GM23338 (cell line): ENCODE data around the gene CD9. TPM values are rescaled to one million over a fixed set of nuclear protein-coding genes. Genes with fewer than 3 reads are reported as not detected.

Experiments
- ATAC-seq: fragments of 200-7000 bp; cut with Tn5 transposase; 3 replicates; pipeline ENCODE4 v1.9.1; 2020
- DNase-seq: peaks from one replicate; pipeline ENCODE4 v3.0.0-alpha.2; 2015; ENCODE audit warnings: low spot score
- H2AFZ ChIP-seq: fragments of 200-600 bp; sonication (generic); 2 replicates; pipeline ENCODE4 v1.8.0; 2016; ENCODE audit warnings: antibody characterized with exemption, mild to moderate bottlenecking, moderate library complexity
- H3F3A ChIP-seq: fragments of 200-600 bp; sonication (generic); replicated peaks from 2 replicates; pipeline ENCODE4 v1.8.0; 2017; ENCODE audit warnings: antibody characterized with exemption, mixed run types, low read depth
- H3K27ac ChIP-seq: fragments of 200-600 bp; sonication (generic); 2 replicates; pipeline ENCODE4 v1.6.1; 2016; ENCODE audit warnings: low read depth
- H3K27me3 ChIP-seq: fragments of 200-600 bp; sonication (generic); 2 replicates; pipeline ENCODE4 v1.8.0; 2016; ENCODE audit warnings: mild to moderate bottlenecking, mixed run types, moderate library complexity; ENCODE audit not compliant: insufficient read depth
- H3K36me3 ChIP-seq: fragments of 200-600 bp; sonication (generic); 2 replicates; pipeline ENCODE4 v1.8.0; 2016; ENCODE audit warnings: mild to moderate bottlenecking; ENCODE audit not compliant: insufficient read depth
- H3K4me1 ChIP-seq: fragments of 200-600 bp; sonication (generic); 2 replicates; pipeline ENCODE4 v1.8.0; 2016; ENCODE audit warnings: mild to moderate bottlenecking, moderate library complexity; ENCODE audit not compliant: insufficient read depth
- H3K4me2 ChIP-seq: fragments of 200-600 bp; sonication (generic); 2 replicates; pipeline ENCODE4 v1.7.1; 2017; ENCODE audit warnings: mixed run types
- H3K4me3 ChIP-seq: fragments of 200-600 bp; sonication (generic); 2 replicates; pipeline ENCODE4 v1.6.1; 2016; ENCODE audit warnings: mixed run types
- H3K79me2 ChIP-seq: fragments of 200-600 bp; sonication (generic); replicated peaks from 2 replicates; pipeline ENCODE4 v1.8.0; 2017; ENCODE audit warnings: mild to moderate bottlenecking; ENCODE audit not compliant: insufficient read depth
- H3K9me2 ChIP-seq: fragments of 200-600 bp; sonication (generic); 2 replicates; pipeline ENCODE4 v1.8.0; 2017; ENCODE audit not compliant: insufficient read depth
- H4K20me1 ChIP-seq: fragments of 200-600 bp; sonication (generic); replicated peaks from 2 replicates; pipeline ENCODE4 v1.8.0; 2017; ENCODE audit warnings: mild to moderate bottlenecking; ENCODE audit not compliant: insufficient read depth
- H3K27ac Mint-ChIP-seq: 2 replicates; pipeline ENCODE4 v1.8.0; 2020; ENCODE audit warnings: inconsistent platforms, mild to moderate bottlenecking, moderate library complexity, mixed read lengths
- H3K27me3 Mint-ChIP-seq: 3 replicates; pipeline ENCODE4 v1.8.0; 2022; ENCODE audit warnings: low read depth, mild to moderate bottlenecking, moderate library complexity, mixed read lengths, inconsistent platforms; ENCODE audit not compliant: insufficient read depth, poor library complexity
- H3K36me3 Mint-ChIP-seq: 3 replicates; pipeline ENCODE4 v1.8.0; 2021; ENCODE audit warnings: low read depth, mild to moderate bottlenecking, inconsistent platforms, moderate library complexity, mixed read lengths
- H3K4me1 Mint-ChIP-seq: 3 replicates; pipeline ENCODE4 v1.8.0; 2020; ENCODE audit warnings: mild to moderate bottlenecking, inconsistent platforms, mixed read lengths
- H3K4me3 Mint-ChIP-seq: 3 replicates; pipeline ENCODE4 v1.8.0; 2021; ENCODE audit warnings: moderate library complexity, mild to moderate bottlenecking, inconsistent platforms, mixed read lengths
- H3K9me3 Mint-ChIP-seq: 3 replicates; pipeline ENCODE4 v1.8.0; 2020; ENCODE audit warnings: moderate library complexity, mild to moderate bottlenecking, inconsistent platforms, mixed read lengths
- EZH2 ChIP-seq: fragments of 200-600 bp; sonication (generic); IDR thresholded peaks from one replicate; pipeline ENCODE4 v1.8.0; 2017; ENCODE audit warnings: antibody characterized with exemption, mild to moderate bottlenecking, low read depth; ENCODE audit not compliant: unreplicated experiment
- JUNB ChIP-seq: IDR thresholded peaks from one replicate; pipeline ENCODE4 v1.6.1; 2016; ENCODE audit warnings: antibody characterized with exemption; ENCODE audit not compliant: unreplicated experiment
- NANOG ChIP-seq: IDR thresholded peaks from 2 replicates; pipeline ENCODE4 v1.6.1; 2016; ENCODE audit warnings: antibody characterized with exemption, borderline replicate concordance
- POLR2AphosphoS5 ChIP-seq: IDR thresholded peaks from 2 replicates; pipeline ENCODE4 v1.6.1; 2016; ENCODE audit warnings: antibody characterized with exemption, low read depth
- STAT1 ChIP-seq: IDR thresholded peaks from one replicate; pipeline ENCODE4 v1.6.1; 2016; ENCODE audit warnings: antibody characterized with exemption; ENCODE audit not compliant: unreplicated experiment
- ZNF114 ChIP-seq: fragments of 250-450 bp; sonication (Bioruptor Pico); IDR thresholded peaks from 2 replicates; pipeline ENCODE4 v1.5.0; 2020; ENCODE audit warnings: mild to moderate bottlenecking, moderate library complexity
- ZNF462 ChIP-seq: fragments of 250-450 bp; sonication (Bioruptor Pico); IDR thresholded peaks from 2 replicates; pipeline ENCODE4 v1.5.0; 2020; ENCODE audit warnings: mild to moderate bottlenecking, moderate library complexity
- polyA plus RNA-seq: library from polyadenylated mRNA; unstranded; fragments of >200 nt; fragmentation: Nextera tagmentation; extraction: Ambion mirVana; gene quantifications from 2 replicates; pipeline ENCODE4 v1.2.1, GENCODE V29; 2016
- total RNA-seq: library from RNA; depleted of rRNA; stranded (reverse); fragments of >200 nt; shearing (Covaris generic); gene quantifications from 2 replicates; pipeline ENCODE4 v1.2.3, GENCODE V29; 2014
- TF ChIP-seq, protein P1 (sequence below): IDR thresholded peaks from one replicate; pipeline ENCODE4 v1.6.1; 2018; ENCODE audit warnings: antibody characterized with exemption; ENCODE audit not compliant: unreplicated experiment
- TF ChIP-seq, protein P2 (sequence below): IDR thresholded peaks from 2 replicates; pipeline ENCODE4 v1.6.1; 2016; ENCODE audit warnings: antibody characterized with exemption
- TF ChIP-seq, protein P3 (sequence below), 2 experiments: fragments of 200-600 bp in 1 of 2; sonication (generic) in 1 of 2; conservative IDR thresholded peaks; 2 replicates each; pipeline versions ENCODE4 v1.5.1 to v1.6.1; 2016 to 2017; ENCODE audit warnings: antibody characterized with exemption in 2 of 2, low read depth in 2 of 2, mild to moderate bottlenecking in 2 of 2, moderate library complexity in 1 of 2

The CD9 gene
- total and polyA plus RNA-seq, 2 experiments from 2014 or later, result 222 to 251 TPM

- Histone ChIP-seq H3K79me2 (no peaks in the 10 kb centered on the region), H3K27ac (no peak overlapping the region), H3F3A (no peaks in the 10 kb centered on the region; the same call in 1 of the 2 replicates), H3K9me2 (no peaks in the 10 kb centered on the region), H4K20me1 (no peaks in the 10 kb centered on the region), H3K36me3 (peaks cover 31% of the 10 kb centered on the region), H3K4me3 (no peak overlapping the region), H3K27me3 (no peaks in the 10 kb centered on the region), H3K4me2 (no peak overlapping the region), H3K4me1 (no peaks in the 10 kb centered on the region), H2AFZ (no peak overlapping the region)
- Mint-ChIP-seq H3K27me3 (peaks cover 3% of the 10 kb centered on the region), H3K36me3 (peaks cover 61% of the 10 kb centered on the region), H3K27ac (no peak overlapping the region), H3K9me3 (peaks cover 3% of the 10 kb centered on the region; the same call in 2 of the 3 replicates), H3K4me1 (no peaks in the 10 kb centered on the region), H3K4me3 (no peak overlapping the region)
- TF ChIP-seq NANOG, result no peak
- TF ChIP-seq POLR2AphosphoS5, result no peak
- TF ChIP-seq, protein P1, sequence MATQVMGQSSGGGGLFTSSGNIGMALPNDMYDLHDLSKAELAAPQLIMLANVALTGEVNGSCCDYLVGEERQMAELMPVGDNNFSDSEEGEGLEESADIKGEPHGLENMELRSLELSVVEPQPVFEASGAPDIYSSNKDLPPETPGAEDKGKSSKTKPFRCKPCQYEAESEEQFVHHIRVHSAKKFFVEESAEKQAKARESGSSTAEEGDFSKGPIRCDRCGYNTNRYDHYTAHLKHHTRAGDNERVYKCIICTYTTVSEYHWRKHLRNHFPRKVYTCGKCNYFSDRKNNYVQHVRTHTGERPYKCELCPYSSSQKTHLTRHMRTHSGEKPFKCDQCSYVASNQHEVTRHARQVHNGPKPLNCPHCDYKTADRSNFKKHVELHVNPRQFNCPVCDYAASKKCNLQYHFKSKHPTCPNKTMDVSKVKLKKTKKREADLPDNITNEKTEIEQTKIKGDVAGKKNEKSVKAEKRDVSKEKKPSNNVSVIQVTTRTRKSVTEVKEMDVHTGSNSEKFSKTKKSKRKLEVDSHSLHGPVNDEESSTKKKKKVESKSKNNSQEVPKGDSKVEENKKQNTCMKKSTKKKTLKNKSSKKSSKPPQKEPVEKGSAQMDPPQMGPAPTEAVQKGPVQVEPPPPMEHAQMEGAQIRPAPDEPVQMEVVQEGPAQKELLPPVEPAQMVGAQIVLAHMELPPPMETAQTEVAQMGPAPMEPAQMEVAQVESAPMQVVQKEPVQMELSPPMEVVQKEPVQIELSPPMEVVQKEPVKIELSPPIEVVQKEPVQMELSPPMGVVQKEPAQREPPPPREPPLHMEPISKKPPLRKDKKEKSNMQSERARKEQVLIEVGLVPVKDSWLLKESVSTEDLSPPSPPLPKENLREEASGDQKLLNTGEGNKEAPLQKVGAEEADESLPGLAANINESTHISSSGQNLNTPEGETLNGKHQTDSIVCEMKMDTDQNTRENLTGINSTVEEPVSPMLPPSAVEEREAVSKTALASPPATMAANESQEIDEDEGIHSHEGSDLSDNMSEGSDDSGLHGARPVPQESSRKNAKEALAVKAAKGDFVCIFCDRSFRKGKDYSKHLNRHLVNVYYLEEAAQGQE, result no peak
- no peak for TF ChIP-seq JUNB
- TF ChIP-seq, protein P2, sequence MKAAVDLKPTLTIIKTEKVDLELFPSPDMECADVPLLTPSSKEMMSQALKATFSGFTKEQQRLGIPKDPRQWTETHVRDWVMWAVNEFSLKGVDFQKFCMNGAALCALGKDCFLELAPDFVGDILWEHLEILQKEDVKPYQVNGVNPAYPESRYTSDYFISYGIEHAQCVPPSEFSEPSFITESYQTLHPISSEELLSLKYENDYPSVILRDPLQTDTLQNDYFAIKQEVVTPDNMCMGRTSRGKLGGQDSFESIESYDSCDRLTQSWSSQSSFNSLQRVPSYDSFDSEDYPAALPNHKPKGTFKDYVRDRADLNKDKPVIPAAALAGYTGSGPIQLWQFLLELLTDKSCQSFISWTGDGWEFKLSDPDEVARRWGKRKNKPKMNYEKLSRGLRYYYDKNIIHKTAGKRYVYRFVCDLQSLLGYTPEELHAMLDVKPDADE, result no peak
- TF ChIP-seq EZH2, result no peak
- TF ChIP-seq, protein P3, sequence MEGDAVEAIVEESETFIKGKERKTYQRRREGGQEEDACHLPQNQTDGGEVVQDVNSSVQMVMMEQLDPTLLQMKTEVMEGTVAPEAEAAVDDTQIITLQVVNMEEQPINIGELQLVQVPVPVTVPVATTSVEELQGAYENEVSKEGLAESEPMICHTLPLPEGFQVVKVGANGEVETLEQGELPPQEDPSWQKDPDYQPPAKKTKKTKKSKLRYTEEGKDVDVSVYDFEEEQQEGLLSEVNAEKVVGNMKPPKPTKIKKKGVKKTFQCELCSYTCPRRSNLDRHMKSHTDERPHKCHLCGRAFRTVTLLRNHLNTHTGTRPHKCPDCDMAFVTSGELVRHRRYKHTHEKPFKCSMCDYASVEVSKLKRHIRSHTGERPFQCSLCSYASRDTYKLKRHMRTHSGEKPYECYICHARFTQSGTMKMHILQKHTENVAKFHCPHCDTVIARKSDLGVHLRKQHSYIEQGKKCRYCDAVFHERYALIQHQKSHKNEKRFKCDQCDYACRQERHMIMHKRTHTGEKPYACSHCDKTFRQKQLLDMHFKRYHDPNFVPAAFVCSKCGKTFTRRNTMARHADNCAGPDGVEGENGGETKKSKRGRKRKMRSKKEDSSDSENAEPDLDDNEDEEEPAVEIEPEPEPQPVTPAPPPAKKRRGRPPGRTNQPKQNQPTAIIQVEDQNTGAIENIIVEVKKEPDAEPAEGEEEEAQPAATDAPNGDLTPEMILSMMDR (conservative IDR thresholded peaks at IDR 0.05; ENCODE audit: low read depth in 2 of 2), result no peak
- TF ChIP-seq ZNF114 (CRISPR knock-in tag), result no peak
- DNase-seq (no peak), ATAC-seq (no peak)
Observed at GRCh38 chr12:6238875-6239274, 38.7 kb downstream of the CD9 start.

DNA sequence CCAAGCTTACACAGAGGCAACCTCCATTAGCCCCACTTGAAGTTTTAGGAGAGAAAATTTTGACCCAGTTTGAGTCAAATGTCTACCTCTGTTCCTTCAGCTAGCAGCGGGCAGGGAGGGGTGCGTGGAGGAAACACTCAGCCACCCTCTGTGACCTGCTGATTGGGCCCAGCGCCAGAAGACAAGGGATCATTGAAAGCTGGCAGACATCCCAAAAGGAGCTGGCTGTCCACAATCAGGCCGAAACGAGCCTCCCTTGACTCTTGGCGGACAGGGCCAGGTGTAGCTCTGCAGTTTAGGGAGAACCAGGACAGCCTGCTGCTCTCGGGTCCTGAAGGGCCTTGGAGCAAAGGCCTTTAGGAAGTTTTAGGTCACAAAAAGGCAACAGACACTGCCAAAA lies 41.3 kb downstream of the CD9 start:
- no peak overlapping the region for H2AFZ ChIP-seq
- Mint-ChIP-seq H3K27me3 (peaks cover 3% of the 10 kb centered on the region), H3K4me3 (no peak overlapping the region), H3K36me3 (peaks cover 53% of the 10 kb centered on the region), H3K9me3 (peaks cover 29% of the 10 kb centered on the region), H3K4me1 (no peaks in the 10 kb centered on the region), H3K27ac (no peak overlapping the region)
- DNase-seq, result no peak
- H3K4me1 ChIP-seq, result no peaks in the 10 kb centered on the region
- H3K36me3 ChIP-seq, result peaks cover 11% of the 10 kb centered on the region
- H3K27ac ChIP-seq, result no peak overlapping the region; the same call in 1 of the 2 replicates
- no peaks in the 10 kb centered on the region for H3K9me2 ChIP-seq
- no peaks in the 10 kb centered on the region for H3K27me3 ChIP-seq
- no peaks in the 10 kb centered on the region; the same call in 1 of the 2 replicates for H3F3A ChIP-seq
- no peaks in the 10 kb centered on the region for H3K79me2 ChIP-seq
- no peaks in the 10 kb centered on the region for H4K20me1 ChIP-seq
- H3K4me2 ChIP-seq, result no peak overlapping the region
- H3K4me3 ChIP-seq, result no peak overlapping the region
- ATAC-seq, result 0 out of 3 replicates have a peak, but pooled peaks have one; percentile 21
- no peak for TF ChIP-seq JUNB
- no peak for TF ChIP-seq ZNF114 (CRISPR knock-in tag)
- TF ChIP-seq ZNF462 (CRISPR knock-in tag), result no peak
- no peak for TF ChIP-seq STAT1
